8988T (cell line): ENCODE data around the gene ALKBH4.
"Not testable (repeated sequence)": the region's sequence is repeated elsewhere in the genome, so short reads cannot be mapped to it uniquely, and the experiment has no call there.

Experiments used
- DNase-seq: peaks from one replicate; pipeline ENCODE4 v3.0.0; 2011

ALKBH4 gene

GRCh38 chr7:102424787-102425218, 39.9 kb downstream of the ALKBH4 start:
- DNase-seq: no peak

- no peak for DNase-seq
Measured at GRCh38 chr7:102424129-102424551, 40.5 kb downstream of the ALKBH4 start.

DNA sequence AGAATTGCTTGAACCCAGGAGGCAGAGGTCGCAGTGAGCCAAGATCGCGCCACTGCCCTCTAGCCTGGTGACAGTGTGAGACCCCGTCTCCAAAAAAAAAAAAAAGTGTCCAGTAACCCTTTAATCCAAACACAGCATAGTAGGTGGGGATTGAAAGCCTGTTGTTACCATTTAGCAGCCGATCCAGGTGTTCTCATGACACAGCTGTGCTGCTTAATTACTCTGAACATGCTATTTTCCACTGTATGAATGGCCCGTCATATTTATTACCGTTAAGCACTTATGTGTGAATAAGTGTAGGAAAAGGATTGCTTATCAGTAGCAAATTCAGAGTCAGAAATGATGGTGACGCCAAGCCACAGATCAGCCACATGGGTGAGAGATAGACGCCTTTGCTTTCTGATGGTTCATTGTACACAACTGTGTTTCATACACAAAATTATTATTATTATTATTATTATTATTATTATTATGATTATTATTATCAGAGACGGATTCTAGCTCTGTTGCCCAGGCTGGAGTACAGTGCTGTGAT, 42.9 kb downstream of the ALKBH4 start:
- no peak for DNase-seq

- DNase-seq: no peak
Measured at GRCh38 chr7:102418592-102418991, 46.1 kb downstream of the ALKBH4 start.

GRCh38 chr7:102417105-102417504, 47.6 kb downstream of the ALKBH4 start:
- no peak for DNase-seq

- DNase-seq: no peak
Measured at GRCh38 chr7:102416406-102416805, 48.3 kb downstream of the ALKBH4 start.

DNA sequence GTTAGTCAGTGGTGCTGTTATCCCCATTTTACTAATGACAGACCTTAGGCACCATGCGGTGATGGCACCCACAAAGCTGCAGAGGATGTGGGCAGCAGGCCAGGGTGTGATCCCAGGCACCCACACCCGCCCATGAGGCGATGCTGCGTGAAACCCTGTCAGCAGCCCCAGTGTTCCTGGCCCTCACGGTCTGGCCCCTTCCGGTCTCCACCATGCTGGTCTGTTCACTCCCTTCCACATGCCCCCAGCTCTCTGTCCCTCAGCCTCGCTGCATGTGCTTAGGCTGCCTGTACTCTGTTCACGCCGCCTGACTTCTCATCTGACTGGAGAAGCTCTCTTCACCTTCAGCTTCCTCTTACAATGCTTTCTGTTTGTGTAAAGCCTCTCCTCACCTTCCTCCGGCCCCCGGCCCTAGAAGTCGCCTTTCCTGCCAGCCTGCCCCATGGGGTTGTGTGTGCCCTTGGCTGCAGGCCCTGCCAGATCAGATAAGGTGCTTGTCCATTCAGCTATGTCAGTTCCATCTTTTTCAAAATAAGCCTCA, 48.9 kb downstream of the ALKBH4 start:
- DNase-seq: no peak

DNA sequence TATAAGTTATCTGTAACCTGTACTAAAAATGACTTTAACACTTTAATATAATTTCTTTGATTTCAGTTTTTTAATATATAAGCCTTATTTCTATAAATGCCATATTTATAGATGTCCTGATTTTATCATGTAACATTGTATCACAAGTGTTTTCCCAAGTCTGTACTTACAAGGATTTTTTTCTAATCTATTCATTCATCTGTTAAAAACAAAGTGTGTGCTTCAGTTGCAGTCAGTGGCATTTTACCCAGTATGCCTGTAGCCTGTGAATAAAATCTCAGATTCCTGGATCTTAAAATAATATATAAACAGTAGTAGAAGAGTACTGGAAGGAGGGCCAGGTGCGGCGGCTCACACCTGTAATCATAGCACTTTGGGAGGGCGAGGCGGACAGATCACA, 51.1 kb downstream of the ALKBH4 start:
- no peak for DNase-seq

DNA sequence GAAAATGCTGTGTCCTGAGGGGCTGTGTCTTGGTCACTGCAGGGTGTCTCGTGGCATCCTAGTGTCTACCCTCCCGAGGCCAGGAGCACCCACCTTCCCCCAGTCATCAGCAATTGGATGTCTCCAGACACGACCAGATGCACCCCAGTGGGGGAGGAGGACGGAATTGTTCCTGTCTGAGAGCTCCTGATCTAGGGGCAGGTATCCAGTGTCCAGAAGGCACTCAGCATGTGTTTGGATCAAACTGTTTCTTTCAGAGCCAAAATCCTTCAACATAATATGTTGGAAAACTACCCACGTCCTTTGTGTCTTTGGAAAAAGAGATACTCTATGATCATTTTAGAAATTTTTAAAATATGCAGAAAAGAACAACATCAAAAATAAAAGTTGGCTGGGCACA, 51.6 kb downstream of the ALKBH4 start:
- no peak for DNase-seq

GRCh38 chr7:102412548-102412947, 52.1 kb downstream of the ALKBH4 start:
- no peak for DNase-seq

DNA sequence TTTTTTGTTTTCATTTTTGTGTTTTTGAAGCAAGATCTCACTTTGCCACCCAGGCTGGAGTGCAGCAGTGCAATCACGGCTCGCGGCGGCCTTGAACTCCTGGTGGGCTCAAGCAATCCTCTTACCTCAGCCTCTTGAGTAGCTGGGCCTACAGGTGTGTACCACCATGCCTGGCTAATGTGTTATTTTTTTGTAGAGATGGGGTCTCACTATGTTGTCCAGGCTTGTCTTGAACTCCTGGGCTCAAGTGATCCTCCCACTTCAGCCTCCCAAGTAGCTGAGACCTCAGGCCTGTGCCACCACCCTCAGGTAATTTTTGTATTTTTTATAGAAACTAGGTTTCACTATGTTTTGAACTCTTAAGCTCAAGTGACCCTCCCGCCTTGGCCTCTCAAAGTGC, 53.7 kb downstream of the ALKBH4 start:
- DNase-seq: no peak

- DNase-seq: no peak
Measured at GRCh38 chr7:102410123-102410522, 54.5 kb downstream of the ALKBH4 start.

DNA sequence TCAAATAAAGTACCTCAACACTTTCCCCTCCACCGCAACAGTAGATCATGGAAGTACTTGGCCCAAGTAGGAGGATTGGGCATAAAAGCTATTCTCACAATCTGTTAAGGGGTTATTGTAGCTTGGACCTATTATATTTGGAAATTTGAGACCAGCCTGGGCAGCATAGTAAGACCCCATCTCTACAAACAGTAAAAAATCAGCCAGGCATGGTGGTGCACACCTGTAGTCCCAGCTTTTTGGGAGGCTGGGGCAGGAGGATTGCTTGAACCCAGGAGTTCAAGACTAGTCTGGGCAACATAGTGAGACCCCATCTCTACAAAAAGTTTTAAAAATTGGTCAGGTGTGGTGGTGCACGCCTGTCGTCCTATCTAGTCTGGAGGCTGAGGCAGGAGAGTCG, 55.3 kb downstream of the ALKBH4 start:
- DNase-seq: no peak

DNA sequence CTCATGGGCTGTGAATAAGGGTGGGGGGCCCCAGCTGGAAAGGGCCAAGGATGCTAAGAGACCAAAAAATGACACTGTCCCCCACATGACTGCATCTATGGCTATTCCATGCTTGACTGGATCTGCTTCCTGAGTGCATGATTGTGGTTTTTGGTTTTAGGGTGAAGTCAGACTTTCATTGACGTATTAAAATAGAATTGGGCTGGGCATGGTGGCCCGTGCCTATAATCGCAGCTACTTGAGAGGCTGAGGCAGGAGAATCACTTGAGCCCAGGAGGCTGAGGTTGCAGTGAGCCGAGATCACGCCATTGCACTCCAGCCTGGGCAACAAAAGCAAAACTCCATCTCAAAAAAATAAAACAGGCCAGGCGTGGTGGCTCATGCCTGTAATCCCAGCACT, 56.1 kb downstream of the ALKBH4 start:
- not testable (repeated sequence) for DNase-seq

DNA sequence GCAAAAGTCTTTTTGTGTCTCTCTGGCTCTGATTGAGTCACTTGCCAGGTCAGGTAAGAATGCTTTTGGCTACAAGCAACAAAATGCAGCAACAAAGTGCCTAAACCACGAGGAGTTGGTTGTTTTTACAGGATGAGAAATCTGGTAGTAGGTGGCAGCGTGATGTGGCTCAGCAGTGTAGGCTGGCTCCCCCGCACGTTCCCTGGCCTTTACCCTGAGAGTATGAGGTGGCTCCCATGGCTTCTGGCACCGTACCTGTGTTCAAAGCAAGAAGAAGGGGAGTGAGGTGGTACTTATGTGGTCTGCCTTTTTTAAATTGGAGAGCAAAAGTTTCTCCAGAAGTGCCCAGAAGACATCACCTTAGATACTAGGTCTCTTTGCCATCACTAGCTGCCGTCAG, 56.8 kb downstream of the ALKBH4 start:
- DNase-seq: no peak
